Measurements from ENCODE around the gene ANKRD7.
"Not testable (repeated sequence)": the region's sequence is repeated elsewhere in the genome, so short reads cannot be mapped to it uniquely, and the experiment has no call there.

ANKRD7 gene

DNA sequence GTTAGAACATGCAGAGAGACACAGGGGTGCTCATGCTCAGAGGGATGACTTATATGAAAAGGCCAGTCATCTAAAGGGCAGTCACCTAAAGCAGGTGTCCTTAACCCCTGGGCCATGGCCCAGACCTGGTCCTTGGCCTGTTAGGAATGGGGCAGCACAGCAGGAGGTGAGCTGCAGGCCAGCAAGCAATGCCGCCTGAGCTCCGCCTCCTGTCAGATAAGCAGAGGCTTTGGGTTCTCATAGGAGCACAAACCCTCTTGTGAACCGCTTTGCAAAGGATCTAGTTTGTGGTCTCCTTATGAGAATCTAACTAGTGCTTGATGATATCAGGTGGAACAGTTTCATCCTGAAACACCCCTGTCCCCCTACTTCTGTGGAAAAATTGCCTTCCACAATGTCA is 14.5 kb downstream of the ANKRD7 start:
- no peak for DNase-seq

DNA sequence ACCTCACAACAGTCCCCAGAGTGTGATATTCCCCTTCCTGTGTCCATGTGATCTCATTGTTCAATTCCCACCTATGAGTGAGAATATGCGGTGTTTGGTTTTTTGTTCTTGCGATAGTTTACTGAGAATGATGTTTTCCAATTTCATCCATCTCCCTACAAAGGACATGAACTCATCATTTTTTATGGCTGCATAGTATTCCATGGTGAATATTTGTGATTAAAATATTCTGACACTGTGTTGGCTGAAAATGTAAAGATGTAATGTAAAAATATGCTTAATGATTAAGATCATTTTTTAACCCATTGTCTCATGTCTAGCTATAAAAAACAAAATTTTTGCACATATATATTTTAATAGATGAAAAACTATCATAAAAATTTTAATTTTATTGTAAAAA is 15.8 kb downstream of the ANKRD7 start:
- DNase-seq, result not testable (repeated sequence)

DNA sequence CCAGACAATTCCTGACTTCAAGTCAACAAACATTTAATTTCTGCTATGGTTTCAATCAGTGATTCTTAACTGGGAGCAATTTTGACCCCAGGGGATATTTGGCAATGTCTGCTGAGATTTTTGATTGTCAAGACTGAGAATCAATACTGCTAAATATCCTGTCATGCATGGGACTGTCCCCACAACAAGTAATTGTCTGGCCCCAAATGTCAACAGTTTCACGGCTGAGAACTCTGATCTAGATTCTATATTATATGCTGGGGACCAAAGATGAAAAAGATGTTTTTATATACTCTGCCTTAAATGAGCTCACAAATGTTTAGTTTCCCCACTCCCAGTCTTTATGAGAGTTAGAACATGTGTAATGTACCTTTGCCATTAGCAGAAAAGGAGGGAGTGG is 19.2 kb downstream of the ANKRD7 start:
- DNase-seq, result no peak

DNA sequence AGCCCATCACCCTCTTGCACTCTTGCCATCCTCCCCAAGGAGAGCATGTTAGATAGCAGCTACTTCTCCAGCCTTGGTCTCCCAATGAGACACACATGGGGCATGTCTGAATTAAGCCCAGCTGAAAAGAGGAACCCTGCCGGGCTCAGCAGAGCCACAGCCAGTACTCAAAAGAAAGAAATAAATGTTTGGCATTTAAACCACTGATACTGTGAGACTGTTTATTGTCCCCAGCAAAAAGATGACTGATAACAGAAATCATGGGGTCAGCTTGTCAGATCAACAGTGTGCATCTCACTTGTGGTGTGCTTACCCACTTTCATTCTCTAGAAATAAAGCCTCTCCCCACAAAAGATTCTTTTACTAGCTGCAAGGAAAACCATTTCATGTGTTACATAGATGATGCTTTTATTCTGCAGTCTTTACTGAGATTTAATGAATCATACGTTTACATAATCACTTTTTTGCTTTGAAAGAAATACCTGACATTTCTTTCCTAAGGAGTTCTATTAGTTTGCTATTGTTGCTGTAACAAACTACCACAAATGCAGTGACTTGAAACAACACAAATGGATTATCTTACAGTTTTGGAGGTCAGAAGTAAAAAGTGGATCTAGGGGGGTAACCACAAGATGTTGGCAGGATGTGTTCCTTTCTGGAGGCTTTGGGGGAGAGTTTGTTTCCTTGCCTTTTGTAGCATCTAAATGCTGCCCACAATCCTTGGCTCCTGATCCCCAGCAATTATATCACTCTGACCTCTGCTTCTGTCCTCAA is 20.9 kb downstream of the ANKRD7 start:
- DNase-seq, result no peak

DNA sequence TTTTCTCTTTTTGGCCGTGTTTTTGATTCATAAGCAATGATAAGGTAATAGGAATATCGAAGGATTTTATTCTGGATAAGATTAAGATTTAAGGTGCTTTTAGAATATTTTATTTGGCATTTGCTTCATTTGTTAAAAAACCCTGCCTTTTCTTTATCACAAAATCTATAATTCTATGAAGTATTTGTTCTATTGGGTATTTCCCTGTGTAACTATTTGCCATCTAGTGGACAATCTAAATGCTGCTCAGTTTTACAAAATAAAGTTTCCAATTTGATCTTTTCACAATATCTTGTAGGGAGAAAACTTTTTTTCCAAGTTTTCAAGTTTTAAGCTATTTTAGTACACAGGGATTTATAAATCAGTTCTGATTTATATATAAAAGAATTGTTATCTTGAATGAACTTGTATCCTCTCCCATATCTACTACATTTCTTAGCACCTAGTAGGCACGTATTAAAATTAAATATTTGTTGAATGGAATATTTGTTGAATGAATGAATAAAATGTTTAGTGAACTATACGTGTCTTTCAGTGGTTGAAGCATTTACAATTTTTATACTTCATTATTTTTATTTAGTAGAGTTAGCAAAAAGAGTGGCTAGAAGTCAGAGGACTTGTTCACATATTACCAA is 26.5 kb downstream of the ANKRD7 start:
- DNase-seq, result no peak

DNA sequence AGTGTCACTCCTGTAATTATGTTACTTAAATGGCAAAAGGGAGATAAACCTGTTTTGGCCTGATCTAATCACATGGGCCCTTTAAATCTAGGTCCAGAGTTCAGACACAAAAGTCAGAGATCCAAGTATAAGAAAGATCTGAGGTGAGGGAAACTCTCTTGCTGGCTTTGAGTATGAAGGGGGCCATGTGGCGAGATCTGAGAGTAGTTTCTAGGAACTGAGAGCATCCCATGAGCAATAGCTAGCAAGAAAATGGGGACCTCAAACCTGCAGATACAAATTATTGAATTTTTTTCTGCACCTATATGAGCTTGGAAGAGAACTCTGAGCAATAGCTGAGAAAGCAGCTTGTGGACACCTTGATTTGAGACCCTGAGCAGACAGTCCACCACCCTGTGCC is 27.6 kb downstream of the ANKRD7 start:
- no peak for DNase-seq

DNA sequence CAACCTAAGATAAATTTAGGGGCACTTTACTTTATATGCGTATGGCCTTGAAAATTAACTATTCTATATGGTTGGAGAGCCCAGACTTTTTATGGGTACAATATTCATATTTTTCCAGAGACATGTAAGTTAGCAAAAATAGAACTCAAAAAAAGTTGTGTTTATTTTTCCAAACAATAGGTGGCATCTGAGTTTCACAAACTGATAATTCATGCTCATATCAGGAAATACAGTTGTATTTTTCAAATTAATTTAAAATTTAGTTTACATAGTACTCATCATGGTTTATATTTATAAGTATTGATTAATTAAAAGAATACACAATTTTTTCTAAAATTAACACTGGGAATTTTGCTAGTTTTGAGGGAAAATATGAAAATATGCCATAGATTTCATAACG is 34.6 kb downstream of the ANKRD7 start:
- DNase-seq, result no peak

DNA sequence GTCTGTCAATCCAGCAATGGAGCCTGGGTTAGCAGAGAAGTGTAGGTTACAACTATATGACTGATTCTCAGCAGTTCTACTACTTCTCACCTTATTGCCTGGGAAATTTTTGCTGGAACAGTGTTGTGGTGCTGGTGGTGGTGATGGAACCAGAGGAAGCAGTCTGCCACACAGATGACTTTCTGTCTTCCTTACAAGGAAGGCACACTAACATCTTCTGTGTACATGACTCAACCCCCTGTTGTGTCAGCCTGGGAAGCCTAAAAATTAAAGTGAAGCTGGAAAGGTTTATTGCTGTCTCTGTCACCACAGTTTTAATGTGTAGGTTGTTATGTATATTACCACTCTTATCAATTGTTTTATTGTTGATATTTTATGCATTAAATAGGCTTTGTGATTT is 40.3 kb downstream of the ANKRD7 start:
- DNase-seq, result no peak

DNA sequence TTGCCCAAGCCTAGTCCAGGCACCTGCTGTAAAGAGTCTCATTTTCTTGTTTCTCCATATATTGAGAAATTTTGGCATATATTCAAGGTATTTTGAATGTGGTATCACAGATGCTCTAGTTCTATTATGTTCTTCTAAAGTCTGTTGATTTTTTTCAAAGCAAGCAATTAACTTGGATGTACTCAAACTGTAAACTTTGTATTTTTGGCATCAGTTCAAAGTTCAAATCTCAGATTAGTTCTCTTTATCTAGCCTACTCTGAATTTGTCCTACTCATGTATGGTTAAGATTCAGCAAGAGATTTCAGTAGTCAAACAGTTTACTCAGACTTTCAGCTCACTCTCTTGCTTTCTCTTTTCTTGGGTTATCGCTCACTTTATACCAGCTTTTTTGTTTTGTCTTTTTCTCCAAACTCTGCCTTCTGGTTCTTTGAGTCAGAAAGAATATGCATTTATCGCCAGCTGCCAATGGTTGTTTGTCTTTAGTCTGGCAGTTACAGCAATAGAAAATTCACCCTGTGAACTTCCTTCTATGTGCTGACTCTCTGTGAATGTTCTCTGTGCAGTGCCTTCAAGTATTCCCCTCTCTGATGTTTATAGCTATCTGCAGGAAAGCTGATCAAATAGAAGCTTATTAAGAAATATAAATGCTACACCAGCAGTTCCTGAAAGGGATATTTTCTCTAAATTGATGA is 56.0 kb downstream of the ANKRD7 start:
- DNase-seq, result no peak

DNA sequence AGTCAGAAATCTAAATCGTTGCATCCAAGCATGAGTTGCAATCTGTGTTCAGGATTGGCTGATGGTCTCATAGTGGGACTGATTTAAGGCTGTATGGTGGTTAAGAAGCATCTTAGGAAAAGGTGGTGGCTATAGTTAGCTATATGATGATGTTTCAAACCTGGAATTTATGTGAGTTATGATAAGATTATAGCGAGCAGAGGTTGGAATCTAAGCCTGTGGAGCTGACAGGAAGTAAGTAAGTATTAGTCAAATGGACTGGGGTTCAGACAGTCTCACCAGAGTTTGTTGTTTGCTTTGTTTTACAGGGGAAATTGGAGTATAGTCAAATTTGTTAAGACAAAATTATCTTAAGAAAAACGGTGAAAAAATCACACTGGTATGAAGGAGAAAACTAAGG is 56.7 kb downstream of the ANKRD7 start:
- DNase-seq, result no peak

DNA sequence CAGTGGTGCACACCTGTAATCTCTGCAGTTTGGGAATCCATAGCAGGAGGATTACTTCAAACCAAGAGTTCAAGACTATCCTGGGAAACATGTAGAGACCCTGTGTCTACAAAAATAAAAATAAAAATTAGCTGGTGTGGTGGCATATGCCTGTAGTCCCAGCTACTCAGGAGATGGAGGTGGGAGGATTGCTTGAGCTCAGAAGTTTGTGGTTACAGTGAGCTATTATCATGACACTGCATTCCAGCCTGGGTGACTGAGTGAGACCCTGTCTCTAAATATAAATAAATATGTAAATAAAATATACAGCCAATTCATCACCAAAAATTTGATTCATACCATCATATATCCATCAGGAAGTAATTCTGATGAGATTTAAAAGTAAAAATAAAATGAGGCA is 60.9 kb downstream of the ANKRD7 start:
- DNase-seq, result no peak

DNA sequence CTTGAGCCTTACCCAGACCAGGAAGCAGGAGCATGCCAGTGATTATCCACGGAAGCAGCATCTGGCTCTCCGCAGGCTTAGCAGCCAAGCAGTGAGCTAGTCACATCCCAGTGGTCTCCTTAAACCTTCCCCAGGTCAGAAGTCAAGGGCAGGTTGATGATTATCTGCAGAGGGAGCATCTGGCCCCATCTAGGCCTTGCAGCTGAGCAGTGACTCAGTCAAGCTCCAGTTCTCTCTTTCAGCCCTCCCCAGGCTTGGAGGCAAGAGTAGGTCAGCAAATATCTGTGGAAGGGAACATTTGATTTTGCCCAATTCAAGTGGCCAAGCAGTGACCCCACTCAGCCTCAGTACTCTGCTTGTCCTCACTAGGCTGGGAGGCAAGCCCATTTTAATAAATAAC is 61.6 kb downstream of the ANKRD7 start:
- no peak for DNase-seq

DNA sequence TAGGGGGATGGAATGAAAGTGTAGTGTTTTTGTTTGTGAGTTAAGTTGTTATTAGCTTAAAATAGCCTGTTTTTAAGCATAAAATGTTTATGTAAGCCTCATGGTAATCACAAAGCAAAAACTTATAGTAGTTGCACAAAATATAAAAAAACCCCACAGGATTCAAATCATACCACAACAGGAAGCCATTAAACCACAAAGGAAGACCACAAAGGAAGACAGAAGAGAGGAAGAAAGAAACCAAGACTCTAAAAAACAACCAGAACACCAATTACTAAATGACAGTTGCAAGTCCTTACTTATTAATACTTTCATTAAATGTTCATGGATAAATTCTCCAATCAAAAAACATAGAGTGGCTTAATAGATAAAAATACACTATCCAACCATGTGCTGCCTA is 63.6 kb downstream of the ANKRD7 start:
- peak; percentile 34 for DNase-seq

DNA sequence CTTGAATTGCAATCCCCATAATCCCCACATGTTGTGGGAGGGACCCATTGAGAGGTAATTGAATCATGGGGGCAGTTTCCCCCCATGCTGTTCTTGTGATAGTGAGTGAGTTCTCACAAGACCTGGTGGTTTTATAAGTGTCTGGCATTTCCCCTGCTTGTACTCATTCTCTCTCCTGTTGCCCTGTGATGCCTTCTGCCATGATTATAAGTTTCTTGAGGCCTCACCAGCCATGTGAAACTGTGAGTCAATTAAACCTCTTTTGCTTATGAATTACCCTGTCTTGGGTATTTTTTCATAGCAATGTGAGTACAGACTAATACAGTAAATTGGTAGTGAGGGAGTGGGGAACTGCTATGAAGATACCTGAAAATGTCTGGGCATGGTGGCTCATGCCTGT is 65.0 kb downstream of the ANKRD7 start:
- no peak for DNase-seq

Measured in CD4-positive, alpha-beta T cell treated with Interleukin-17A for 1 hour (primary cell).